Ishikawa (cell line): ENCODE data around the gene MIER1.

Source experiments
- CEBPB ChIP-seq: IDR thresholded peaks from 2 replicates; pipeline ENCODE4 v1.6.1; 2012
- CREB1 ChIP-seq: IDR thresholded peaks from 2 replicates; pipeline ENCODE4 v1.6.1; 2012; ENCODE audit warnings: low read depth
- EGR1 ChIP-seq: IDR thresholded peaks from 2 replicates; pipeline ENCODE4 v1.6.1; 2012
- EP300 ChIP-seq: IDR thresholded peaks from 2 replicates; pipeline ENCODE4 v1.6.1; 2012; ENCODE audit warnings: borderline replicate concordance
- FOXM1 ChIP-seq: IDR thresholded peaks from 2 replicates; pipeline ENCODE4 v1.6.1; 2012; ENCODE audit warnings: low read depth, borderline replicate concordance
- MAX ChIP-seq: IDR thresholded peaks from 2 replicates; pipeline ENCODE4 v1.6.1; 2012
- NFIC ChIP-seq: IDR thresholded peaks from 2 replicates; pipeline ENCODE4 v1.6.1; 2012
- RAD21 ChIP-seq: IDR thresholded peaks from 2 replicates; pipeline ENCODE4 v1.6.1; 2012; ENCODE audit warnings: low read depth
- REST ChIP-seq: IDR thresholded peaks from 2 replicates; pipeline ENCODE4 v1.6.1; 2012; ENCODE audit warnings: low read depth, mild to moderate bottlenecking
- TAF1 ChIP-seq: IDR thresholded peaks from 2 replicates; pipeline ENCODE4 v1.6.1; 2012; ENCODE audit warnings: low read depth, mild to moderate bottlenecking
- TCF12 ChIP-seq: IDR thresholded peaks from 2 replicates; pipeline ENCODE4 v1.6.1; 2012; ENCODE audit warnings: low read depth
- TEAD4 ChIP-seq: IDR thresholded peaks from 2 replicates; pipeline ENCODE4 v1.6.1; 2012
- USF1 ChIP-seq: IDR thresholded peaks from 2 replicates; pipeline ENCODE4 v1.6.1; 2012
- YY1 ChIP-seq: IDR thresholded peaks from 2 replicates; pipeline ENCODE4 v1.6.1; 2012; ENCODE audit warnings: low read depth
- ZBTB7A ChIP-seq: IDR thresholded peaks from 2 replicates; pipeline ENCODE4 v1.6.1; 2012; ENCODE audit warnings: low read depth

MIER1 gene

GRCh38 chr1:66943361-66943969, 18.7 kb downstream of the MIER1 start:
- TF ChIP-seq TCF12: no peak
- no peak for TF ChIP-seq USF1
- no peak for TF ChIP-seq EGR1
- no peak for TF ChIP-seq MAX
- no peak for TF ChIP-seq RAD21
- TF ChIP-seq TEAD4: no peak
- no peak for TF ChIP-seq EP300
- no peak for TF ChIP-seq CEBPB

GRCh38 chr1:66944330-66945274, 19.8 kb downstream of the MIER1 start:
- TF ChIP-seq NFIC: no peak
- TF ChIP-seq YY1: no peak
- TF ChIP-seq TEAD4: no peak
- no peak for TF ChIP-seq REST
- TF ChIP-seq MAX: no peak
- no peak for TF ChIP-seq RAD21
- TF ChIP-seq EP300: no peak
- no peak for TF ChIP-seq CREB1
- no peak for TF ChIP-seq CEBPB
- no peak for TF ChIP-seq USF1
- no peak for TF ChIP-seq EGR1
- no peak for TF ChIP-seq TAF1
- no peak for TF ChIP-seq ZBTB7A
- no peak for TF ChIP-seq TCF12
- TF ChIP-seq FOXM1: no peak

- TF ChIP-seq EGR1 (no peak), TAF1 (no peak), NFIC (no peak), YY1 (no peak), MAX (no peak), USF1 (no peak)
These were observed 20.5 kb downstream of the MIER1 start for GRCh38 chr1:66945316-66945715.

GRCh38 chr1:66947267-66947666, 22.5 kb downstream of the MIER1 start:
- TF ChIP-seq TCF12 (no peak), EP300 (no peak), REST (no peak), EGR1 (no peak), NFIC (no peak), CREB1 (no peak), MAX (no peak), YY1 (no peak), FOXM1 (no peak), RAD21 (no peak), ZBTB7A (no peak), CEBPB (no peak), TEAD4 (no peak), TAF1 (no peak), USF1 (no peak)
